Vagina (tissue), 2 donors: ENCODE results near the gene C20orf202.

Source experiments
- CTCF ChIP-seq, 3 experiments: fragments of 450-650 bp in 2 of 3; fragments of 200-600 bp in 1 of 3; sonication (generic) in 1 of 3; IDR thresholded peaks; one replicate each; pipeline ENCODE4 v1.5.1; 2017 to 2019; ENCODE audit warnings: antibody characterized with exemption in 3 of 3, mild to moderate bottlenecking in 2 of 3, moderate library complexity in 2 of 3
- POLR2A ChIP-seq, 2 donors: fragments of 450-650 bp; IDR thresholded peaks; one replicate each; pipeline ENCODE4 v1.6.1; 2017; ENCODE audit warnings: antibody characterized with exemption in 2 of 2, mild to moderate bottlenecking in 2 of 2, moderate library complexity in 2 of 2
- POLR2AphosphoS5 ChIP-seq, 2 donors: sonication (generic); formaldehyde crosslinking; IDR thresholded peaks; one replicate each; pipeline ENCODE4 v1.9.0; 2017; ENCODE audit warnings: antibody characterized with exemption in 2 of 2, mild to moderate bottlenecking in 2 of 2, low read depth in 1 of 2; ENCODE audit not compliant: insufficient read depth in 1 of 2

DNA sequence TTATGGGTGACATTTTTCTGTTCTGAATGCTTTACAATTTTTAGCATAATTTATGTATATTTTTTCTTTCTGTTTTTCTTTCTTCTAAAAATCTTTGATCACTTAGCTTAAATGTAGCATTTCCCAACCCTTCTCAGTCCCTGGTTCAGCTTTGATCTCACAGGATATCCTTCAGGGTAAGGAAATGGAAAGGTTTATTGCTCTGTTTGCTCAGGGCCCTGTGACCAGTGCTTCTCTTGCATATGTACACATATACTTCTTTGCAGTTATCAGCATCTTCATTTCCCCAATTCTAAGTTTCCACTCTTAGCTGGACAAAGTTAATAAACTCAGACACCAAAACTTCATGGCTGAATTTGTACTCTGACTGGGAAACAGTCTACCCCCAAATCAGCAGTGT is 49.0 kb upstream of the C20orf202 start:
- TF ChIP-seq POLR2A (IDR thresholded peaks at IDR 0.05) (no peak), CTCF (IDR thresholded peaks at IDR 0.05) (no peak), POLR2AphosphoS5 (IDR thresholded peaks at IDR 0.05; ENCODE audit: insufficient read depth in 1 of 2, low read depth in 1 of 2) (no peak)
